GM12874 (cell line): ENCODE data around the gene ZNF850.

ENCODE experiments used
- CTCF ChIP-seq: IDR thresholded peaks from 2 replicates; pipeline ENCODE4 v1.5.1; 2011; ENCODE audit warnings: low read depth, mild to moderate bottlenecking, control low read depth, low read length, moderate library complexity; ENCODE audit not compliant: insufficient read depth

ZNF850 gene

DNA sequence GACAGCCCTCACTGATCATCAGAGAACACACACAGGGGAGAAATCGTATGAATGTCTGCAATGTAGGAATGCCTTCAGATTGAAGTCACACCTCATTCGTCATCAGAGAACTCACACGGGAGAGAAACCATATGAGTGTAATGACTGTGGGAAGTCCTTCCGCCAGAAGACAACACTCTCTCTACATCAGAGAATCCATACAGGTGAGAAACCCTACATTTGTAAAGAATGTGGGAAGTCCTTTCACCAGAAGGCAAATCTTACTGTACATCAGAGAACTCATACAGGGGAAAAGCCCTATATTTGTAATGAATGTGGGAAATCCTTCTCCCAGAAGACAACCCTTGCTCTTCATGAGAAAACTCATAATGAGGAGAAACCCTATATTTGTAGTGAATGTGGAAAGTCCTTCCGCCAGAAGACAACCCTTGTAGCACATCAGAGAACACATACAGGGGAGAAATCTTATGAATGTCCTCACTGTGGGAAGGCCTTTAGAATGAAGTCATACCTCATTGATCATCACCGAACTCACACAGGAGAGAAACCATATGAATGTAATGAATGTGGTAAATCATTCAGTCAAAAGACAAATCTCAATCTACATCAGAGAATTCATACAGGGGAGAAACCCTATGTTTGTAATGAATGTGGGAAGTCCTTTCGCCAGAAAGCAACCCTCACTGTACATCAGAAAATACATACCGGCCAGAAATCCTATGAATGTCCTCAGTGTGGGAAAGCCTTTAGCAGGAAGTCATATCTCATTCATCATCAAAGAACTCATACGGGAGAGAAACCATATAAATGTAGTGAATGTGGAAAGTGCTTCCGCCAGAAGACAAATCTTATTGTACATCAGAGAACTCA is 52.7 kb downstream of the ZNF850 start:
- no peak for TF ChIP-seq CTCF

DNA sequence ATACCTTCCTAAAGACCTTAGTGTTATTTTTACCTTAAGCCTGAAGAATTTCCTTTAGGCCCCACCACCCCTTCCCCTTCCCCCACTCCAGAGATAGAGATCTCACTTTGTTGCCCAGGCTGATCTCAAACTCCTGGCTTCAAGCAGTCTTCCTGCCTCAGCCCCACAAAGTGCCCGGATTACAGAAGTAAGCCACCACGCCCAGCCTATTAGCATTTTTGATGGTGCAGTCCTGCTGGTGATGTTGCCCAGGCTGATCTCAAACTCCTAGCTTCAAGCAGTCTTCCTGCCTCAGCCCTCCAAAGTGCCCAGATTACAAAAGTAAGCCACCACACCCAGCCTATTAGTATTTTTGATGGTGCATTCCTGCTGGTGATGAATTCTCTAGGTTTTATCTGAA is 63.2 kb downstream of the ZNF850 start:
- TF ChIP-seq CTCF, result no peak

- no peak for TF ChIP-seq CTCF
These were observed 65.5 kb downstream of the ZNF850 start for GRCh38 chr19:36707134-36707533.

GRCh38 chr19:36688058-36688457 is 84.5 kb downstream of the ZNF850 start:
- no peak for TF ChIP-seq CTCF

- TF ChIP-seq CTCF, result no peak
These were observed 85.2 kb downstream of the ZNF850 start, which contains the start of gene ZNF567 for GRCh38 chr19:36687214-36688056. TSS of gene ZNF567 (plus strand) at chr19:36687612. CDS start at chr19:36694868, 7,256 bp downstream.

DNA sequence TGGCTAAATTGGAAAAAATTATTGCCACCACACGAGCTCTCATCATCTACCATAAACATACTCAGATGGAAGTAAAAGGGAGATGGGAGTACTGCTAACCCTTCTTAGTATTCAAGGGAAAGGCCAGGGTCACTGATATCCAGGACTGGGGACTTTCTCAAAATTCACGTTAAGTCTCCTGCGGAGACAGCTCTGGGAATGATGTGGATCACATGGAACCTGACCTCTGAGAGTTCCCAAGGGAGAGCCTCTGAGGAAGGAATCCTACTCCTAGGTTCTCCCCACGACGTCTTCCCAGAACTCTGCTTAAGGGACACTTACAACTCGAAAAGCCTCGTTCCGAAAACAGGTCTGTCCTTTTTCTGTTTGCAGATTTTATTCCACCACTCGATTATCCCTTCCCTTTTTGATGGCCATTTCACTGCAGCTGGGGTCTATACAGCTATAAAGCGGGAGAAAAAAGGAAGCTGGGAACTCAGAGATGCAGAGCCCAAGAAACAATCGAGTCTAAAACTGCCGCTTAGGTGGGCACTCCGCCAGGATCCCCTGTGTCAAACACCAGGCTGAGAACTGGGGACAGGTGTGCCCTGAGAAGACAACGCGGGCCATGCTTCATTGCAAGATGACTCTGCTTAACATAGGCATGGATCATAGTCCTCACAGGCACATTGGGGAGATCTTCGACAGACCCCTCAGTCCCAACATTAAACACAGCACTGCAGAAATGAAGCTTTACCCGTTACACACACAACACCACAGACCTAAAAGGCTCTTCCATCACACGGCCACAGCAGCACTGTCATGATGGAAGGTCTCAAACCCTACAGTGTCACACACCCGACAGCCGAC is 86.0 kb downstream of the ZNF850 start:
- TF ChIP-seq CTCF, result no peak
